Left lung (tissue), 10 donors: ENCODE measurements around the gene ERBB2. TPM values are rescaled to one million over a fixed set of nuclear protein-coding genes. Genes with fewer than 3 reads are reported as not detected.

Source experiments
- ATAC-seq: fragments of 200-7000 bp; cut with Tn5 transposase; one replicate; pipeline ENCODE4 v1.9.1; 2020; ENCODE audit warnings: moderate library complexity
- DNase-seq, 4 donors: peaks; one replicate each; pipeline ENCODE4 v3.0.0-alpha.2; 2013 to 2020
- H3K27ac ChIP-seq, 2 donors: fragments of 200-600 bp; sonication (generic) in 1 of 2; one replicate each; pipeline versions ENCODE4 v1.5.0 to v1.8.0; 2020 to 2021
- H3K27me3 ChIP-seq, 2 donors: fragments of 200-600 bp; sonication (generic) in 1 of 2; one replicate each; pipeline versions ENCODE4 v1.5.0 to v1.8.0; 2020 to 2021
- H3K36me3 ChIP-seq, 2 donors: fragments of 200-600 bp; sonication (generic) in 1 of 2; one replicate each; pipeline versions ENCODE4 v1.5.0 to v1.8.0; 2020 to 2021
- H3K4me1 ChIP-seq, 2 donors: fragments of 200-600 bp; one replicate each; pipeline ENCODE4 v1.8.0; 2021
- H3K4me3 ChIP-seq, 2 donors: fragments of 200-600 bp; sonication (generic) in 1 of 2; one replicate each; pipeline versions ENCODE4 v1.5.0 to v1.8.0; 2020 to 2021; ENCODE audit warnings: mild to moderate bottlenecking in 1 of 2
- H3K9me3 ChIP-seq, 2 donors: fragments of 200-600 bp; sonication (generic) in 1 of 2; one replicate each; pipeline versions ENCODE4 v1.5.0 to v1.8.0; 2020 to 2021
- CTCF ChIP-seq, 2 donors: fragments of 200-600 bp; sonication (generic) in 1 of 2; IDR thresholded peaks; one replicate each; pipeline versions ENCODE4 v1.5.0 to v1.8.0; 2021; ENCODE audit warnings: antibody characterized with exemption in 2 of 2
- intact Hi-C, 2 donors: fragments of 100-400 bp; cut with DNase I; formaldehyde crosslinking; loops; one replicate each; pipeline versions ENCODE4 v1.11.2 to v1.14.2; 2022
- microRNA-seq, 2 donors: library from miRNA; unstranded; fragments of <30 nt; microRNA quantifications; one replicate each; pipeline ENCODE4, GENCODE V29; 2019
- polyA plus RNA-seq, 6 donors: library from polyadenylated mRNA; unstranded; fragments of 120-200 nt; gene quantifications; one replicate each; pipeline ENCODE4 v1.2.1, GENCODE V29; 2013; ENCODE audit not compliant: insufficient read length in 6 of 6
- total RNA-seq, 2 donors: library from RNA; stranded (reverse); fragmentation: NEBNext Ultra II Directional; extraction: Animal tissue kit (Norgen Biotek cat#: 25700); gene quantifications; one replicate each; pipeline ENCODE4 v1.2.1, GENCODE V29; 2021
- donor health status: DM: no; HTN: yes; CAD: no.
- donor health status: DM: no; HTN: no; CAD: no.

Gene ERBB2
- total and polyA plus RNA-seq, 8 donors = 65.1 to 137 (median 107) TPM

GRCh38 chr17:39775031-39775430, 75.2 kb downstream of the ERBB2 start:
- Histone ChIP-seq H3K9me3 (no peaks in the 10 kb centered on the region), H3K4me1 (peaks cover 0 to 8% of the 10 kb centered on the region in 2 donors), H3K36me3 (no peaks in the 10 kb centered on the region), H3K4me3 (no peak overlapping the region), H3K27me3 (peaks cover 0 to 25% of the 10 kb centered on the region in 2 donors), H3K27ac (no peak overlapping the region)
- TF ChIP-seq CTCF (IDR thresholded peaks at IDR 0.05) = no peak
- ATAC-seq (no peak), DNase-seq (no peak)
- intact Hi-C loops = no loop called here

- ATAC-seq = no peak
- H3K4me3 ChIP-seq = peak overlapping the region in 1 of 2 donors; percentile 16
These were observed 76.4 kb downstream of the ERBB2 start for GRCh38 chr17:39776252-39776651.

GRCh38 chr17:39777534-39778365, 77.9 kb downstream of the ERBB2 start:
- Histone ChIP-seq H3K4me1 (peaks cover 8 to 26% of the 10 kb centered on the region in 2 donors), H3K27ac (no peak overlapping the region), H3K36me3 (no peaks in the 10 kb centered on the region), H3K27me3 (peaks cover 0 to 44% of the 10 kb centered on the region in 2 donors), H3K9me3 (no peaks in the 10 kb centered on the region), H3K4me3 (peak overlapping the region in 1 of 2 donors; percentile 16)
- intact Hi-C loops = no loop called here
- no peak for TF ChIP-seq CTCF (IDR thresholded peaks at IDR 0.05)
- DNase-seq = no peak
- ATAC-seq = no peak

More at GRCh38 chr17:39776252-39776651, 76.4 kb downstream of the ERBB2 start:
- H3K36me3 ChIP-seq = no peaks in the 10 kb centered on the region
- no peak for TF ChIP-seq CTCF (IDR thresholded peaks at IDR 0.05)
- DNase-seq = no peak
- intact Hi-C loops = no loop called here
- peaks cover 0 to 37% of the 10 kb centered on the region in 2 donors for H3K27me3 ChIP-seq
- H3K4me1 ChIP-seq = peaks cover 2 to 18% of the 10 kb centered on the region in 2 donors
- H3K9me3 ChIP-seq = no peaks in the 10 kb centered on the region
- H3K27ac ChIP-seq = peak overlapping the region; percentile 5 to 23

Small RNA genes lying within 50 kb of the gene (microRNA-seq; reads per million reads assigned to microRNA genes)
- gene MIR4728 = 0.50 to 3.1 reads per million in 2 donors

Other genes starting within 250 kb of the ERBB2 start
- 10 to 100 TPM; 32.1 to 35.4 TPM for gene MED1, start 248.8 kb upstream of the ERBB2 start, total RNA-seq
- 10 to 100 TPM; 54.8 to 63.2 (median 57.0) TPM for gene MED1, start 248.8 kb upstream of the ERBB2 start, polyA plus RNA-seq
- gene CDK12, start 238.6 kb upstream of the ERBB2 start, total RNA-seq = 10 to 100 TPM; 43.9 to 53.9 TPM
- 10 to 100 TPM; 65.7 to 77.3 (median 70.7) TPM for gene CDK12, start 238.6 kb upstream of the ERBB2 start, polyA plus RNA-seq
- not detected for gene NEUROD2, start 92.1 kb upstream of the ERBB2 start, total RNA-seq
- under 1 TPM; 0.03 to 0.11 (median 0.08) TPM for gene NEUROD2, start 92.1 kb upstream of the ERBB2 start, polyA plus RNA-seq
- 10 to 100 TPM; 10.6 to 29.7 TPM for gene PPP1R1B, start 73.1 kb upstream of the ERBB2 start, total RNA-seq
- 10 to 100 TPM; 48.0 to 66.4 (median 57.6) TPM for gene PPP1R1B, start 73.1 kb upstream of the ERBB2 start, polyA plus RNA-seq
- gene STARD3, start 62.9 kb upstream of the ERBB2 start, total RNA-seq = 10 to 100 TPM; 57.2 to 66.1 TPM
- gene STARD3, start 62.9 kb upstream of the ERBB2 start, polyA plus RNA-seq = 10 to 100 TPM; 42.1 to 61.5 (median 53.5) TPM
- 1 to 10 TPM; 2.0 to 2.6 TPM for gene TCAP, start 34.7 kb upstream of the ERBB2 start, total RNA-seq
- gene TCAP, start 34.7 kb upstream of the ERBB2 start, polyA plus RNA-seq = 1 to 10 TPM; 1.3 to 2.4 (median 1.6) TPM
- under 1 TPM; 0.38 to 0.58 TPM for gene PNMT, start 31.6 kb upstream of the ERBB2 start, total RNA-seq
- gene PNMT, start 31.6 kb upstream of the ERBB2 start, polyA plus RNA-seq = 1 to 10 TPM; 1.6 to 2.4 (median 1.8) TPM
- gene PGAP3, start 12.0 kb upstream of the ERBB2 start, total RNA-seq = 10 to 100 TPM; 17.2 to 32.9 TPM
- 10 to 100 TPM; 37.9 to 46.5 (median 41.1) TPM for gene PGAP3, start 12.0 kb upstream of the ERBB2 start, polyA plus RNA-seq
- gene MIEN1, start 30.5 kb downstream of the ERBB2 start, total RNA-seq = 10 to 100 TPM; 45.6 to 57.9 TPM
- gene MIEN1, start 30.5 kb downstream of the ERBB2 start, polyA plus RNA-seq = 10 to 100 TPM; 18.8 to 27.5 (median 24.0) TPM
- 10 to 100 TPM; 12.4 to 31.9 TPM for gene GRB7, start 37.9 kb downstream of the ERBB2 start, total RNA-seq
- gene GRB7, start 37.9 kb downstream of the ERBB2 start, polyA plus RNA-seq = 10 to 100 TPM; 25.8 to 34.2 (median 28.2) TPM
- gene IKZF3, start 164.2 kb downstream of the ERBB2 start, total RNA-seq = 1 to 10 TPM; 3.3 to 6.6 TPM
- 1 to 10 TPM; 1.2 to 1.9 (median 1.6) TPM for gene IKZF3, start 164.2 kb downstream of the ERBB2 start, polyA plus RNA-seq
- gene ZPBP2, start 168.1 kb downstream of the ERBB2 start, total RNA-seq = not detected
- not detected for gene ZPBP2, start 168.1 kb downstream of the ERBB2 start, polyA plus RNA-seq
- 10 to 100 TPM in 1 of 2 donors, 1 to 10 TPM in 1; 9.2 to 16.7 TPM for gene GSDMB, start 218.6 kb downstream of the ERBB2 start, total RNA-seq
- gene GSDMB, start 218.6 kb downstream of the ERBB2 start, polyA plus RNA-seq = 10 to 100 TPM; 15.9 to 36.4 (median 28.4) TPM
- 100 to 1,000 TPM in 1 of 2 donors, 10 to 100 TPM in 1; 47.6 to 107 TPM for gene ORMDL3, start 227.5 kb downstream of the ERBB2 start, total RNA-seq
- gene ORMDL3, start 227.5 kb downstream of the ERBB2 start, polyA plus RNA-seq = 10 to 100 TPM; 74.3 to 91.3 (median 82.7) TPM
- not detected for gene LRRC3C, start 227.7 kb downstream of the ERBB2 start, total RNA-seq
- not detected for gene LRRC3C, start 227.7 kb downstream of the ERBB2 start, polyA plus RNA-seq